ENCODE measurements around the gene PFDN6.

- no peak for TF ChIP-seq CTCF (IDR thresholded peaks at IDR 0.05)
- TF ChIP-seq POLR2A (IDR thresholded peaks at IDR 0.05) = peak; percentile 33
Observed at GRCh38 chr6:33248932-33249731, 40.3 kb upstream of the PFDN6 start.
